Trophoblast cell (in vitro differentiated cells and primary cell): ENCODE results near the gene CNPPD1.

Experiments used
- DNase-seq, 2 donors: peaks; one replicate each; pipeline ENCODE4 v3.0.0-alpha.2; 2016
- H2AFZ ChIP-seq: 2 replicates; pipeline ENCODE4 v1.6.1; 2013; ENCODE audit warnings: low read length, moderate library complexity, mild to moderate bottlenecking; ENCODE audit not compliant: insufficient read depth, poor library complexity
- H2AK5ac ChIP-seq: 2 replicates; pipeline ENCODE4 v1.6.1; 2013; ENCODE audit warnings: mild to moderate bottlenecking, low read length
- H2BK120ac ChIP-seq: 2 replicates; pipeline ENCODE4 v1.6.1; 2013; ENCODE audit warnings: low read length, mild to moderate bottlenecking, moderate library complexity; ENCODE audit not compliant: insufficient read depth, poor library complexity
- H2BK12ac ChIP-seq: 2 replicates; pipeline ENCODE4 v1.6.1; 2013; ENCODE audit warnings: mild to moderate bottlenecking, low read length, moderate library complexity
- H2BK5ac ChIP-seq: 2 replicates; pipeline ENCODE4 v1.6.1; 2013; ENCODE audit warnings: low read length, low read depth, moderate library complexity, mild to moderate bottlenecking; ENCODE audit not compliant: poor library complexity
- H3K14ac ChIP-seq: 2 replicates; pipeline ENCODE4 v1.6.1; 2013; ENCODE audit warnings: mild to moderate bottlenecking, low read length
- H3K18ac ChIP-seq: 2 replicates; pipeline ENCODE4 v1.6.1; 2013; ENCODE audit warnings: mild to moderate bottlenecking, low read length
- H3K23ac ChIP-seq: 2 replicates; pipeline ENCODE4 v1.6.1; 2013; ENCODE audit warnings: low read length
- H3K27ac ChIP-seq: 2 replicates; pipeline ENCODE4 v1.5.1; 2013; ENCODE audit warnings: low read depth, mild to moderate bottlenecking, inconsistent platforms, low read length, moderate library complexity
- H3K27me3 ChIP-seq: 2 replicates; pipeline ENCODE4 v1.6.1; 2013; ENCODE audit warnings: inconsistent platforms, mild to moderate bottlenecking, low read length, moderate library complexity; ENCODE audit not compliant: insufficient read depth
- H3K36me3 ChIP-seq, 2 experiments: 1 replicate in 1 of 2; 2 replicates in 1 of 2; pipeline ENCODE4 v1.6.1; 2013; ENCODE audit warnings: low read length in 2 of 2, mild to moderate bottlenecking in 2 of 2, moderate library complexity in 1 of 2; ENCODE audit not compliant: insufficient read depth in 2 of 2, control insufficient read depth in 1 of 2
- H3K4ac ChIP-seq: 2 replicates; pipeline ENCODE4 v1.6.1; 2013; ENCODE audit warnings: low read depth, mild to moderate bottlenecking, low read length, moderate library complexity
- H3K4me1 ChIP-seq, 2 experiments: 1 replicate in 1 of 2; 2 replicates in 1 of 2; pipeline ENCODE4 v1.6.1; 2013; ENCODE audit warnings: low read length in 2 of 2, mild to moderate bottlenecking in 2 of 2, moderate library complexity in 1 of 2; ENCODE audit not compliant: insufficient read depth in 2 of 2, control insufficient read depth in 1 of 2
- H3K4me2 ChIP-seq: 2 replicates; pipeline ENCODE4 v1.6.1; 2013; ENCODE audit warnings: inconsistent platforms, mild to moderate bottlenecking, low read length, moderate library complexity
- H3K4me3 ChIP-seq: 2 replicates; pipeline ENCODE4 v1.5.1; 2013; ENCODE audit warnings: mild to moderate bottlenecking, low read depth, low read length, inconsistent platforms
- H3K79me1 ChIP-seq: one replicate; pipeline ENCODE4 v1.6.1; 2013; ENCODE audit warnings: low read length
- H3K79me2 ChIP-seq: 2 replicates; pipeline ENCODE4 v1.6.1; 2013; ENCODE audit warnings: low read length, mild to moderate bottlenecking; ENCODE audit not compliant: control insufficient read depth, insufficient read depth, poor library complexity
- H3K9ac ChIP-seq: 2 replicates; pipeline ENCODE4 v1.6.1; 2013; ENCODE audit warnings: mild to moderate bottlenecking, low read length
- H3K9me3 ChIP-seq: 2 replicates; pipeline ENCODE4 v1.6.1; 2013; ENCODE audit warnings: low read depth, mild to moderate bottlenecking, control low read depth, inconsistent platforms, low read length; ENCODE audit not compliant: insufficient read depth
- H4K12ac ChIP-seq: 2 replicates; pipeline ENCODE4 v1.6.1; 2013; ENCODE audit warnings: low read depth, mild to moderate bottlenecking, low read length, moderate library complexity
- H4K8ac ChIP-seq: 2 replicates; pipeline ENCODE4 v1.6.1; 2013; ENCODE audit warnings: low read depth, mild to moderate bottlenecking, low read length, moderate library complexity
- H4K91ac ChIP-seq: one replicate; pipeline ENCODE4 v1.6.1; 2013; ENCODE audit warnings: low read depth, mild to moderate bottlenecking, low read length, moderate library complexity
- WGBS: extraction: QIAGEN DNeasy Blood & Tissue Kit; methylation state at CpG from one replicate; pipeline ENCODE4 v1.1.7; 2013; ENCODE audit warnings: missing lambda C conversion rate; ENCODE audit not compliant: insufficient read length, insufficient coverage; ENCODE audit errors: extremely low coverage; 5-methylcytosine and 5-hydroxymethylcytosine counted together

CNPPD1 gene

GRCh38 chr2:219173176-219173575 is 3.5 kb downstream of the CNPPD1 start:
- Histone ChIP-seq H2BK120ac (no peak overlapping the region), H3K4me3 (no peak overlapping the region), H3K9me3 (no peaks in the 10 kb centered on the region), H3K79me2 (peaks cover 2% of the 10 kb centered on the region), H3K23ac (no peak overlapping the region), H3K9ac (no peak overlapping the region), H3K79me1 (peaks cover 17% of the 10 kb centered on the region), H2AK5ac (no peak overlapping the region), H3K18ac (no peak overlapping the region), H3K4me1 (peaks cover 0 to 6% of the 10 kb centered on the region in 2 experiments), H3K27ac (no peak overlapping the region), H3K4ac (no peak overlapping the region), H4K91ac (no peak overlapping the region), H2BK12ac (no peak overlapping the region), H2BK5ac (no peak overlapping the region), H2AFZ (no peak overlapping the region), H3K27me3 (no peaks in the 10 kb centered on the region), H3K4me2 (no peak overlapping the region), H3K36me3 (peaks cover 14 to 18% of the 10 kb centered on the region in 2 experiments), H4K8ac (no peak overlapping the region), H3K14ac (no peak overlapping the region), H4K12ac (no peak overlapping the region)
- no peak for DNase-seq
- WGBS: no CpG with 5 or more reads among the region's 6 CpGs

- Histone ChIP-seq H4K91ac (no peak overlapping the region), H2BK5ac (no peak overlapping the region), H3K4me1 (peaks cover 0 to 6% of the 10 kb centered on the region in 2 experiments), H4K12ac (no peak overlapping the region), H3K79me2 (no peaks in the 10 kb centered on the region), H3K79me1 (peaks cover 13% of the 10 kb centered on the region), H3K14ac (no peak overlapping the region), H4K8ac (no peak overlapping the region), H3K4ac (no peak overlapping the region), H3K18ac (no peak overlapping the region), H2AK5ac (no peak overlapping the region), H2AFZ (no peak overlapping the region), H3K4me2 (no peak overlapping the region), H3K9ac (no peak overlapping the region), H3K36me3 (peaks cover 14 to 18% of the 10 kb centered on the region in 2 experiments), H3K4me3 (no peak overlapping the region), H3K23ac (no peak overlapping the region), H2BK120ac (no peak overlapping the region), H3K27ac (no peak overlapping the region), H3K27me3 (no peaks in the 10 kb centered on the region), H2BK12ac (no peak overlapping the region), H3K9me3 (no peaks in the 10 kb centered on the region)
- no peak for DNase-seq
- WGBS: no CpG with 5 or more reads among the region's 16 CpGs
Observed at GRCh38 chr2:219172231-219173154, 4.2 kb downstream of the CNPPD1 start.

GRCh38 chr2:219171231-219171651 is 5.5 kb downstream of the CNPPD1 start:
- Histone ChIP-seq H2BK120ac (no peak overlapping the region), H3K79me1 (peaks cover 4% of the 10 kb centered on the region), H3K4me2 (no peak overlapping the region), H2AK5ac (peak overlapping the region; percentile 76), H4K8ac (peak overlapping the region; percentile 4), H4K91ac (peak overlapping the region; percentile 7), H2AFZ (no peak overlapping the region), H3K14ac (no peak overlapping the region), H3K79me2 (no peaks in the 10 kb centered on the region), H3K27ac (peak overlapping the region; percentile 12), H3K9me3 (no peaks in the 10 kb centered on the region), H3K4ac (no peak overlapping the region), H2BK12ac (no peak overlapping the region), H3K27me3 (no peaks in the 10 kb centered on the region), H3K23ac (no peak overlapping the region), H2BK5ac (no peak overlapping the region), H3K18ac (no peak overlapping the region), H3K4me3 (no peak overlapping the region), H3K9ac (no peak overlapping the region), H3K4me1 (peaks cover 0 to 6% of the 10 kb centered on the region in 2 experiments), H4K12ac (no peak overlapping the region), H3K36me3 (peaks cover 14 to 18% of the 10 kb centered on the region in 2 experiments)
- DNase-seq: peak; percentile 93 to 97
- no CpG with 5 or more reads among the region's 6 CpGs for WGBS

- Histone ChIP-seq H2AK5ac (no peak within 1 kb of the TSS), H4K12ac (no peak within 1 kb of the TSS)
Observed at GRCh38 chr2:219169930-219170654, 6.6 kb downstream of the CNPPD1 start, which contains the start of gene SLC23A3. Gene SLC23A3, minus strand, starts transcription at chr2:219170029. Its CDS starts 45 bp downstream, at chr2:219169984.

More at GRCh38 chr2:219169930-219170654, 6.6 kb downstream of the CNPPD1 start, which contains the start of gene SLC23A3:
- WGBS: no CpG with 5 or more reads among the region's 10 CpGs
- Histone ChIP-seq H4K91ac (no peak within 1 kb of the TSS), H3K4ac (no peak within 1 kb of the TSS), H2BK120ac (no peak within 1 kb of the TSS), H3K9ac (no peak within 1 kb of the TSS), H3K36me3 (peaks cover 14 to 18% of the 10 kb centered on the region in 2 experiments), H2BK5ac (no peak within 1 kb of the TSS), H2AFZ (no peak within 1 kb of the TSS), H3K9me3 (no peaks in the 10 kb centered on the region), H3K18ac (no peak within 1 kb of the TSS), H3K4me3 (no peak within 1 kb of the TSS), H3K4me1 (peaks cover 0 to 3% of the 10 kb centered on the region in 2 experiments), H3K79me2 (no peaks in the 10 kb centered on the region), H2BK12ac (no peak within 1 kb of the TSS), H3K14ac (no peak within 1 kb of the TSS), H3K27ac (no peak within 1 kb of the TSS), H3K23ac (no peak within 1 kb of the TSS), H3K79me1 (peaks cover 3% of the 10 kb centered on the region), H3K27me3 (no peaks in the 10 kb centered on the region), H4K8ac (no peak within 1 kb of the TSS), H3K4me2 (no peak within 1 kb of the TSS)
- no peak for DNase-seq
